Calu3 (cell line): ENCODE data around the gene CTDSPL2. TPM values are rescaled to one million over a fixed set of nuclear protein-coding genes. Genes with fewer than 3 reads are reported as not detected.
"Not testable (repeated sequence)": the region's sequence is repeated elsewhere in the genome, so short reads cannot be mapped to it uniquely, and the experiment has no call there.

Experiments
- BruUV-seq: library from RNA; stranded (reverse); fragments of 400-500 nt; replicated peaks from 2 replicates; lab custom pipeline; 2021; lab: Mats Ljungman, UMichigan
- CTCF ChIA-PET: fragments of 300-600 bp; sonication (Branson Sonifier 250); formaldehyde crosslinking; loops from one replicate; lab custom pipeline; 2022; ENCODE audit warnings: antibody characterized with exemption; lab: Charles Lee
- DNase-seq: peaks from one replicate; pipeline ENCODE4 v3.0.0; 2022
- H3K27ac Mint-ChIP-seq: one replicate; pipeline ENCODE4 v1.8.0; 2022; ENCODE audit warnings: mixed read lengths; ENCODE audit not compliant: unreplicated experiment
- H3K27me3 Mint-ChIP-seq: one replicate; pipeline ENCODE4 v1.8.0; 2022; ENCODE audit warnings: mixed read lengths; ENCODE audit not compliant: unreplicated experiment
- H3K36me3 Mint-ChIP-seq: one replicate; pipeline ENCODE4 v1.8.0; 2022; ENCODE audit warnings: mild to moderate bottlenecking, moderate library complexity, mixed read lengths; ENCODE audit not compliant: insufficient read depth, unreplicated experiment
- H3K4me1 Mint-ChIP-seq: one replicate; pipeline ENCODE4 v1.8.0; 2022; ENCODE audit warnings: mild to moderate bottlenecking, low read depth, mixed read lengths; ENCODE audit not compliant: unreplicated experiment
- H3K4me3 Mint-ChIP-seq: one replicate; pipeline ENCODE4 v1.8.0; 2022; ENCODE audit warnings: mild to moderate bottlenecking, low read depth, moderate library complexity, mixed read lengths; ENCODE audit not compliant: unreplicated experiment
- H3K9me3 Mint-ChIP-seq: one replicate; pipeline ENCODE4 v1.8.0; 2022; ENCODE audit warnings: low read depth, mixed read lengths; ENCODE audit not compliant: unreplicated experiment
- intact Hi-C: fragments of 100-400 bp; cut with micrococcal nuclease; formaldehyde crosslinking; loops from one replicate; pipeline ENCODE4 v1.10.0; 2022; ENCODE audit not compliant: unreplicated experiment
- total RNA-seq: library from RNA; stranded (reverse); gene quantifications from 2 replicates; pipeline ENCODE4 v1.2.3, GENCODE V29; 2022
- TF ChIP-seq, protein P1 (sequence below): fragments of 200-600 bp; IDR thresholded peaks from one replicate; pipeline ENCODE4 v1.8.0; 2022; ENCODE audit warnings: antibody characterized with exemption; ENCODE audit not compliant: unreplicated experiment

The CTDSPL2 gene
- total RNA-seq, 1 experiment from 2014 or later: 38.0 TPM

DNA sequence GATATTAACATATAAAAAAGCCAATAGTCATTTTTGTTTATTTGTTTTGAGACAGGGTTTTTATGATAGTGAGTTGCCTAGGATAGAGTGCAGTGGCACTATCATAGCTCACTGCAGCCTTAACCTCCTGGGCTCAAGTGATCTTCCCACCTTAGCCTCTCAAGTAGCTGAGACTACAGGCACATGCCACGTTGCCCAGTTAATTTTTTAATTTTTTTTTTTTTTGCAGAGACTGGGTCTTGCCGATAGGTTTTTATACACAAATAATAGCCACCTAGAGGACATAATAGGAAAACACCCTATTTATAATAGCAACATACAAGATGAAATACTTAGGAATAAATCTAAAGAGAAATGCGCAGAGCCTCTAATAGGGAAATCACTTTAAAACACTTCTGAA, 122.8 kb downstream of the CTDSPL2 start:
- no peaks in the 10 kb centered on the region for H3K9me3 Mint-ChIP-seq
- CTCF ChIA-PET: no interaction called here
- no peak for DNase-seq
- no peaks in the 10 kb centered on the region for H3K27me3 Mint-ChIP-seq
- no peaks in the 10 kb centered on the region for H3K4me1 Mint-ChIP-seq
- H3K4me3 Mint-ChIP-seq: no peak overlapping the region
- intact Hi-C loops: no loop called here
- no peak overlapping the region for H3K27ac Mint-ChIP-seq
- BruUV-seq: no TSS peak
- H3K36me3 Mint-ChIP-seq: peaks cover 23% of the 10 kb centered on the region
- TF ChIP-seq, protein P1, sequence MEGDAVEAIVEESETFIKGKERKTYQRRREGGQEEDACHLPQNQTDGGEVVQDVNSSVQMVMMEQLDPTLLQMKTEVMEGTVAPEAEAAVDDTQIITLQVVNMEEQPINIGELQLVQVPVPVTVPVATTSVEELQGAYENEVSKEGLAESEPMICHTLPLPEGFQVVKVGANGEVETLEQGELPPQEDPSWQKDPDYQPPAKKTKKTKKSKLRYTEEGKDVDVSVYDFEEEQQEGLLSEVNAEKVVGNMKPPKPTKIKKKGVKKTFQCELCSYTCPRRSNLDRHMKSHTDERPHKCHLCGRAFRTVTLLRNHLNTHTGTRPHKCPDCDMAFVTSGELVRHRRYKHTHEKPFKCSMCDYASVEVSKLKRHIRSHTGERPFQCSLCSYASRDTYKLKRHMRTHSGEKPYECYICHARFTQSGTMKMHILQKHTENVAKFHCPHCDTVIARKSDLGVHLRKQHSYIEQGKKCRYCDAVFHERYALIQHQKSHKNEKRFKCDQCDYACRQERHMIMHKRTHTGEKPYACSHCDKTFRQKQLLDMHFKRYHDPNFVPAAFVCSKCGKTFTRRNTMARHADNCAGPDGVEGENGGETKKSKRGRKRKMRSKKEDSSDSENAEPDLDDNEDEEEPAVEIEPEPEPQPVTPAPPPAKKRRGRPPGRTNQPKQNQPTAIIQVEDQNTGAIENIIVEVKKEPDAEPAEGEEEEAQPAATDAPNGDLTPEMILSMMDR: no peak

DNA sequence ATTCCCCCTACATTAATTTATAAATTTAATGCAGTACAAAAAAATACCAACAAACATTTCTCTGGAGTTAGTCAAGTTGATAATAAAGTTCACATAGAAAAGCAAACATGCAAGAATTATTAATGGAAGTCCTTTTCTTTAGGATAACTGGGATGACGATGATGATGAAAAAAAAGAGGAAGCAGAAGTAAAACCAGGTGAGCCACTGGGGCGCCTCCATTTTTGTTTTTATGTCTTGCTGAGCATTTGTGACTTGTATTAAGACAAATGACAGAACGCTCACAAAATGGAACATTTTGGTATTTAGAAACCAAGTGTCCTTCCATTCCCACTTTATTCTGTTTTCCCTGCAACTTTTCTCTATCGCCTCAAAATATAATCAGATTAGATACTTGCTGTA, 123.3 kb downstream of the CTDSPL2 start:
- CTCF ChIA-PET: no interaction called here
- Mint-ChIP-seq H3K4me3 (no peak overlapping the region), H3K27me3 (no peaks in the 10 kb centered on the region), H3K27ac (no peak overlapping the region), H3K9me3 (no peaks in the 10 kb centered on the region), H3K4me1 (no peaks in the 10 kb centered on the region), H3K36me3 (peaks cover 23% of the 10 kb centered on the region)
- BruUV-seq: no TSS peak
- intact Hi-C loops: no loop called here
- TF ChIP-seq, protein P1: no peak
- no peak for DNase-seq

DNA sequence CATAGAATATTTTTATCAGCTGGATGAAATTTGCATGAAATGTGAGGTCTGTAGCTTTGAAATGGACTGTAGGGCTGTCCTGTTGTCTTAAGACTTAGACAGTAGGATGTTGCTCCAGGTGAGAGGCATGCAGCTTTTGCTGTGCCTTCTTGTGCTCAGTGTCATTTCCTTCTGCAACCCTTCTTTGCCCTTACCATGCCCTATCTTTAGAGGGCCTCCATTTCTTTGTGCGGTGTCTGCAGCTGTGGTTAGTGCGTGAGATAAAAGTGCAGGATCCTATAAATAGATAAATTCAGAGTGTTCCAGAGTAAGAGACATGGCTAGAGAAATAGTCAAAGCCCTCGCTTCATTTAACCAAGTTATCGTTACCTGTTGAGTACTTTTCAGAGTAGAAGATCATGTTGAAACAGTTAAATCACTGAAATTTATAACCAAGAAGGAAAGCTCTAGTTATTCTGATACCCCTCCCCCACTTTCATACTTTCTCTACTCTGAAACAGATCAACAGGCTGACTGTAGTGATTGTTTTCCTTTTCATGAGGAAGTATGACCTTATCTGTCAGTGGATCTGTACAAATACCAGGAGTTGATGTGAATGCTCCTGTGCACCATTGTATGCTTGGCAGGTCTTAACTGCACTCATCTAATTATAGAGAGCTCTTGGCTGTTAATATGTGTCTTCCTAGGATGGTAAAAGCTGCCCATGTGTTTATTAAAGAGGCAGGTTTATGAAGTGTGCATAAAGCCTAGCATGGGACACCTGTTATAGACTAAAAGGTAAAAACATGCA, 127.7 kb downstream of the CTDSPL2 start:
- no peak for DNase-seq
- TF ChIP-seq, protein P1: no peak
- H3K4me3 Mint-ChIP-seq: no peak overlapping the region
- no peaks in the 10 kb centered on the region for H3K9me3 Mint-ChIP-seq
- no TSS peak for BruUV-seq
- peaks cover 40% of the 10 kb centered on the region for H3K36me3 Mint-ChIP-seq
- CTCF ChIA-PET: no interaction called here
- H3K27me3 Mint-ChIP-seq: no peaks in the 10 kb centered on the region
- intact Hi-C loops: no loop called here
- H3K27ac Mint-ChIP-seq: no peak overlapping the region
- H3K4me1 Mint-ChIP-seq: peaks cover 5% of the 10 kb centered on the region

DNA sequence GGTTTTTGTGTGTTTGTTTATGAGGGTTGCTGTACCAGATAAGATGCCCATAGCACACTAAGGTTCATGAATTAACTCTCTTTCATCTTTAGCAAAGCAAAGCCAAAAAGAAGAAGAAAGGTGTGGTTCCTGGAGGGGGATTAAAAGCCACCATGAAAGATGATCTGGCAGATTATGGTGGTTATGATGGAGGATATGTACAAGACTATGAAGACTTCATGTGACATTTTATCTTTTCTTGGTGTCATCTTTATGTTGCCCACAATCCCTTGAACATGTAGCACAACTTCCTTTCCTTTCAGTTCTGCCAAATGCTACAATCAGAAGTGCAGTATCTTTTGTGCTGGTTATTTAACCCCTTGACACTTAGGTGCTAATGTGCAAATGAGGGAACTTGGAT, 133.5 kb downstream of the CTDSPL2 start:
- H3K4me1 Mint-ChIP-seq, H3K4me3 Mint-ChIP-seq, H3K27ac Mint-ChIP-seq, H3K27me3 Mint-ChIP-seq, BruUV-seq, H3K9me3 Mint-ChIP-seq, DNase-seq, intact Hi-C loops: not testable (repeated sequence)
- H3K36me3 Mint-ChIP-seq: peaks cover 44% of the 10 kb centered on the region
- CTCF ChIA-PET: interaction anchor here (1.0 kb wide), 1 partner anchor 15 kb away, joined by 9 read pairs; no protein-coding TSS in a partner anchor
